ENCODE data around the gene TMEM154.

- no peak for TF ChIP-seq EZH2 (IDR thresholded peaks at IDR 0.05; ENCODE audit: borderline replicate concordance)
- no peak for TF ChIP-seq CTCF (IDR thresholded peaks at IDR 0.05; ENCODE audit: poor library complexity)
These were observed 20.0 kb downstream of the TMEM154 start for GRCh38 chr4:152659806-152660205.

All from hepatocyte (in vitro differentiated cells).